Right ventricle myocardium inferior (tissue), 1 donor: ENCODE measurements around the gene DNAJC9. TPM values are rescaled to one million over a fixed set of nuclear protein-coding genes. Genes with fewer than 3 reads are reported as not detected.

ENCODE experiments used
- ATAC-seq: fragments of 200-7000 bp; cut with Tn5 transposase; one replicate; pipeline ENCODE4 v1.9.1; 2020; ENCODE audit warnings: mild to moderate bottlenecking, moderate library complexity
- DNase-seq: peaks from one replicate; pipeline ENCODE4 v3.0.0; 2021; ENCODE audit errors: missing footprints
- intact Hi-C: fragments of 100-400 bp; cut with DNase I; formaldehyde crosslinking; loops from one replicate; pipeline ENCODE4 v1.11.0; 2022
- total RNA-seq: library from RNA; stranded (reverse); fragmentation: NEBNext Ultra II Directional; extraction: Animal tissue kit (Norgen Biotek cat#: 25700); gene quantifications from one replicate; pipeline ENCODE4 v1.2.1, GENCODE V29; 2021
- donor health status: DM: no; HTN: yes; CAD: no; lungs with severe emphysema.

Gene DNAJC9
- total RNA-seq, 1 donor from 2014 or later, result 8.5 TPM

- intact Hi-C loops, result no loop called here
Observed at GRCh38 chr10:73246322-73246645, 771 bp downstream of the DNAJC9 start.

DNA sequence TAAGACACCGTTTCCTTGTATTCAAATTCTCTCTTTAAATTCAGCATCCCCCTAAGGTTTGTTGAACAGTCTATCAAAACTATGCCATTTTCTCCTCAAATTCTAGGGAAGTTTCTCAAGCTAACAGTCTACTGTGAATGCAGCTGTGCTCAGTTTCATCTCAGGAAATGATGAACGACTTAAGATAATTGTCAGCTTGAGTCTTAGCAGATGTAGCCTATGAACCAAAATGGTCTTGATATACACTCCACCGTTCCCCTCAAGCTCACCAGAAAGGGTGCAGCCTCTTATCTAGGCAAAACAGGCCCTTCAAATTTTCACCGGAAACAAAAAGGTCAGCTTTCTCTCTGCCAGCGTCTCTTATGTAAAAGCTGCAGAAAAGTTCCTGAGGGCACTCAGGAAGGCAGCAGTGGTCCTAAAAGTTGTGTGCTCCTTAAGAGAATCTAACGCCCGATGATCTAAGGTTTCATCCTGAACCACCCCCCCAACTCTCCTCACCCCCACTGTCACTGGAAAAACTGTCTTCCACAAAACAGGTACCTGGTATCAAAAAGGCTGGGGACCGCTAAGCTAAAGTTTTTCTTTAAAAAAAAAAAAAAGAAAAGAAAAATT, 2.1 kb downstream of the DNAJC9 start:
- DNase-seq (no peak), ATAC-seq (no peak)
- intact Hi-C loops, result no loop called here

More at GRCh38 chr10:73246322-73246645, 771 bp downstream of the DNAJC9 start:
- ATAC-seq (no peak), DNase-seq (no peak)

DNA sequence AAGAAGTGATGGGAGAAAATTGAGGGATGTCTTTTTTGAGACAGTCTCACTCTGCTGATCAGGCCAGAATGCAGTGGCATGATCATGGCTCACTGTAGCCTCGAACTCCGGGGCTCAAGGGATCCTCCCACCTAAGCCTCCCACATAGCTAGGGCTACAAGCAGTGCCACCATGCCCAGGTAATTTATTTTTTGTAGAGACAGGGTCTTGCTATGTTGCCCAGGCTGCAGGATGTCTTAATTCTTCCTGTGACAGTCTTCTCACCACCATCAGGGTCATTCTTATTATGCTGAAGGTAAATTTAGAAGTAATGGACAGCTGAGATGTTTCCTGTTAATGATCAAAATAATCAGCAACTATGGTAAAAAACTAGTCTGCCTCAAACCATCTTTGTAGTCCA, 7.1 kb downstream of the DNAJC9 start:
- DNase-seq, result no peak
- intact Hi-C loops, result no loop called here
- no peak for ATAC-seq

DNA sequence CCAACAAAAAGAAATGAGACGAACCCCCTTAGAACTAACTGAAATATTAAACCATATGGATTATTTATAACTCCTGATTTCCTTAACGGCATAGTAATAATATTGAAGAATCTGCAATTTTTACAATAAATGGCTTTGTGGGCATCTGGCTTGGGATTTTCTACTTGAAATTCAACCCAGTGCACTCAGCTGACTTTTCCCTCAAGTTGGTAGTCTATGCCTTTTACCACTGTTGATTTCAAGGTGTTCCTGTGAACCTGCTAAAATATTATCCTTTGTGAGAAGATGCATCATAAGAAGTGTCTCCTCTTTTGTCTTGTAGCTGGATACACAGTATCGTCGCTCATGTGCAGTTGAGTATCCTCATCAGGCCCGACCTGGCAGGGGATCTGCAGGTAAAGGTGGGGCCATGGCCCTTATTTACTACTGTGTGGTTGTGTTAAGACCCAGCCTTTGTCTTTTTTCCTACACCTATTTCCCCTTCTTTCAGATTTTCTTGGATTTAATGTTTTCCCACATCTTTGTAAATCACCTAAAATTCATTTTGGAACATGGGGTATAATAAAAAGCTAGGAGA, 8.0 kb downstream of the DNAJC9 start:
- intact Hi-C loops, result no loop called here
- ATAC-seq, result no peak
- no peak for DNase-seq

GRCh38 chr10:73234695-73235094, 12.4 kb downstream of the DNAJC9 start:
- intact Hi-C loops, result no loop called here
- DNase-seq (no peak), ATAC-seq (no peak)

GRCh38 chr10:73233883-73234282, 13.2 kb downstream of the DNAJC9 start:
- DNase-seq (no peak), ATAC-seq (no peak)
- intact Hi-C loops, result no loop called here

- intact Hi-C loops, result no loop called here
- DNase-seq (no peak), ATAC-seq (no peak)
Observed at GRCh38 chr10:73232887-73233286, 14.2 kb downstream of the DNAJC9 start.

- DNase-seq, result no peak
- no peak for ATAC-seq
- intact Hi-C loops, result no loop called here
Observed at GRCh38 chr10:73229567-73229966, 17.5 kb downstream of the DNAJC9 start.

DNA sequence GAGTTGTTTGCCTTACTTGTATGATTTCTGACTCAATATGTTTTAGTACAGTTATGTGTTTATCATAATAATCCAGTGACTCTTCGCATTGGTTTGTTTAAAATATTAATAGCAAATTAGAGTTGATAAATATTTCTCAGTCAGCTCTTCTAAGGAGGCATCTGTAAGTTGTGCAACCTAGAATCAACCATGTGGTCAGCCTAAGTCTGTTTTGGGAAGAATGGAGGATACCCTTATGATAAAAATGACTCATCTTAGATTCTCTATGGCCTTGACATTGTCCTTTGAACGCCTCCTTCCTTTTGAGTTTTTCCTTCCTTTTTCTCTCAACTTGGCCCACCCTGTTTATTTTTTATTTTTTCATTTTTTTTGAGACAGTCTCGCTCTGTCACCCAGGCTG, 18.8 kb downstream of the DNAJC9 start:
- no peak for ATAC-seq
- no peak for DNase-seq
- intact Hi-C loops, result no loop called here

GRCh38 chr10:73226663-73227062, 20.4 kb downstream of the DNAJC9 start:
- DNase-seq (no peak), ATAC-seq (no peak)
- intact Hi-C loops, result no loop called here

- intact Hi-C loops, result no loop called here
- ATAC-seq (no peak), DNase-seq (no peak)
Observed at GRCh38 chr10:73225518-73225917, 21.5 kb downstream of the DNAJC9 start.

DNA sequence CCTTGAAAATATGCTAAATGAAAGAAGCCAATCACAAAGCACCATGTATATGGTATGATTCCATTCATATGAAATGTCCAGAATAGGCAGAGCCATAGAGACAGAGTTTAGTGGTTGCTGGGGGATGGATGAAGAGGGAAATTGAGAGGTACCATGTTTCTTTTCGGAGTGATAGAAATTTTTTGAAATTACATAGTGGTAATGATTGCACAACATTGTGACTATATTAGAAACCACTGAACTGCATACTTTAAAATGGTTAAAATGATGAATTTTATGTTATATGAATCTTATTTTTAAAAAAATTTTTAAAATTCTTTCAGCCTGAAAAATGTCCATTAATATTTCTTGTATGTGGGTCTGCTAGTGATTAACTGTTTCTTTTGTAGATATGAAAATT, 26.1 kb downstream of the DNAJC9 start:
- intact Hi-C loops, result no loop called here
- DNase-seq (no peak), ATAC-seq (no peak)

DNA sequence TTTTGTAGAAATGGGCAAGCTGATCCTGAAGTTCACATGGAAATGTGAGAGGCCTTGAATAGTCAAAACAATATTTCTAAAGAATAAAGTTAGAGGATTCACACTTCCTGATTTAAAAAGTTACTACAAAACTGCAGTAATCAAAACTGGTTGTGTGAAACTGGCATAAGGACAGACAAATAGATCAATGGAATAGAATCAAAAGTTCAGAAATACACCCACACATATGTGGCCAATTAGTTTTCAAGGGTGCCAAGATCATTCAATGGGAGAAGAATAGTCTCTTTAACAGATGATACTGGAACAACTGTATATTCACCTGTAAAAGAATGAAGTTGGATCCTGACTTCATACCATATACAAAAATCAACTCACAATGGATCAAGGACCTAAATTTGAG, 27.7 kb downstream of the DNAJC9 start:
- ATAC-seq, result no peak
- intact Hi-C loops, result no loop called here

GRCh38 chr10:73218431-73219191, 28.4 kb downstream of the DNAJC9 start:
- DNase-seq, result no peak
- intact Hi-C loops, result no loop called here
- ATAC-seq, result no peak

More for the DNA sequence above, 27.7 kb downstream of the DNAJC9 start:
- DNase-seq, result no peak

- ATAC-seq (no peak), DNase-seq (no peak)
- intact Hi-C loops, result no loop called here
Observed at GRCh38 chr10:73217628-73218027, 29.4 kb downstream of the DNAJC9 start.

DNA sequence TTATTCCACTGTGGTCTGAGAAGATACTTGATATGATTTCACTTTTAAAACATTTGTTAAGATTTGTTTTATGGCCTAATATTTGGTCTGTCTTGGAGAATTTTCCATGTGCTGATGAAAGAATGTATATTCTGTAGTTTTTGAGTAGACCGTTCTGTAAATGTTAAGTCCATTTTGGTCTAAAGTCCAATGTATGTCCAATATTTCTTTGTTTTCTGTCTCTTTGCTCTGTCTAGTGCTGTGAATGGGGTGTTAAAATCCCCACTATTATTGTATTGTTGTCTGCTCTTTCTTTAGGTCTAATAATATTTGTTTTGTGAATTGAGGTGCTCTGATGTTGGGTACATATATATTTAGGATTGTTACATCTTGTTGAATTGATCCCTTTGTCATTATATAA, 31.3 kb downstream of the DNAJC9 start:
- intact Hi-C loops, result no loop called here
- DNase-seq, result no peak
- no peak for ATAC-seq

DNA sequence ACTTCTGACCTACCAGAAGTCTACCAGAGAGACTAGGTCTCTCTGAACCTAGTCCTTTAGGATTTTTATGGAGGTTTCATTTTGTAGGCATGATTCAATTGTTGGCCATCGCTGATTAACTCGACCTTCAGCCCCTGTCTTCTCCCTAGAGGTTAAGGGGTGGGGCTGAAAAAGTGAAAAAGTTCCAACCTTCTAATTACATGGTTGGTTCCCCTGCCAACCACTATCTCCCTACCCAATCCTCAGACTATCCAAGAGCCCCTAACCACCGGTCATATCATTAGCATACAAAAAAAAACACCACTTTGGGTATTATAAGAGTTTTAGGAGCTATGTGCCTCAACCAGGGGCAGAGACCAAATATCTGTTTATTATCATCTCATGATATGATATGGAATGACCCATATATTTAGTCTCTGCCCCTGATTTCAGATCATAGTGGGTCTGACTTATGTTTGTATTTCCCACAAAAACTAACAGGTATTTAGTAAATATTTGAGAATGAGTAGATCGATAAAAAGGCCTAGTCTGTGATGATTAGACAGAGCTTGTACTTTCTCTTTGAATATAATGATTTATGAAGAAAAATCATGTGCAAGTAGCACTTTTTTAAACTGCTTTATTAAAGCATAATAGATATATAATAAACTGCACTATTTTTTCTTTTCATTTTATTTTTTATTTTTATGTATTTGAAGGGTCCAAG, 35.8 kb downstream of the DNAJC9 start:
- no peak for ATAC-seq
- intact Hi-C loops, result no loop called here
- DNase-seq, result no peak

GRCh38 chr10:73210395-73211105, 36.5 kb downstream of the DNAJC9 start:
- DNase-seq (no peak), ATAC-seq (no peak)
- intact Hi-C loops, result no loop called here

DNA sequence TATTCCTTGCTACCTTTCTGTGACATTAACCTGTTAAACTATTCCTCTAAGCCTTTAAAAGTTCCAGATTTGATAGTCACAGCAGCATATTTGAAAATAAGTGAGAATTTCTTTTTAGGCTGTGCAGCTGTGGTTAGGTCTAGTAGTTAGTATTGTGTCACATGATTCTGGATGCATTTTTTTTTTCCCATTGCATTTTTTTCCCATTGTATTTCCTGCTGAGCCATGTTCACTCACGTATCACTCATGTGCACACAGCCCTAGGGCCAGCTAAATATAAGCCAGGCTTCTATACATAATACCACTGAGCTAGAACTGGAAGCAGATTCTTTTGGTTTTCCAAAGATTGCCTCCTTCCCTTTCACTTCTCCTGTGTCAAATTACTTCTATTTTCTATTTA, 37.4 kb downstream of the DNAJC9 start:
- intact Hi-C loops, result no loop called here
- ATAC-seq, result no peak

More for the DNA sequence above, 37.4 kb downstream of the DNAJC9 start:
- no peak for DNase-seq
